GM19463 (cell line): ENCODE measurements around the gene SETX.

Experiments
- ATAC-seq: cut with Tn5 transposase; IDR thresholded peaks from one replicate; pipeline ENCODE4 v1.9.1; 2021; ENCODE audit warnings: mild to moderate bottlenecking, moderate library complexity; ENCODE audit not compliant: unreplicated experiment

The SETX gene

GRCh38 chr9:132226571-132227430, 128.0 kb downstream of the SETX start:
- no peak for ATAC-seq

GRCh38 chr9:132224645-132225044, 130.1 kb downstream of the SETX start:
- ATAC-seq, result no peak

GRCh38 chr9:132221941-132222340, 132.8 kb downstream of the SETX start:
- ATAC-seq, result no peak

- no peak for ATAC-seq
These were observed 136.6 kb downstream of the SETX start for GRCh38 chr9:132218208-132218607.

GRCh38 chr9:132216861-132217619, 137.7 kb downstream of the SETX start:
- no peak for ATAC-seq

- no peak for ATAC-seq
These were observed 140.7 kb downstream of the SETX start for GRCh38 chr9:132214027-132214622.

GRCh38 chr9:132211570-132211969, 143.2 kb downstream of the SETX start:
- ATAC-seq, result no peak
